Measurements from ENCODE around the gene SYNE2. TPM values are rescaled to one million over a fixed set of nuclear protein-coding genes. Genes with fewer than 3 reads are reported as not detected.
A peak's percentile ranks its signal among the peaks of the same experiment; 100 is the strongest.

The SYNE2 gene
- total RNA-seq, 1 donor from 2014 or later = 261 TPM

GRCh38 chr14:64069634-64070359, 217.0 kb downstream of the SYNE2 start:
- DNase-seq (ENCODE audit: low read depth) = peak; percentile 9

GRCh38 chr14:64074961-64075612, 222.3 kb downstream of the SYNE2 start:
- peak; percentile 83 for DNase-seq (ENCODE audit: low read depth)

- no peak for DNase-seq (ENCODE audit: low read depth)
These were observed 222.8 kb downstream of the SYNE2 start for GRCh38 chr14:64075613-64076005.

- no peak for DNase-seq (ENCODE audit: low read depth)
These were observed 227.6 kb downstream of the SYNE2 start for GRCh38 chr14:64080452-64080851.

- no peak for DNase-seq (ENCODE audit: low read depth)
These were observed 228.5 kb downstream of the SYNE2 start for GRCh38 chr14:64081174-64081746.

GRCh38 chr14:64082837-64083236, 230.0 kb downstream of the SYNE2 start:
- DNase-seq (ENCODE audit: low read depth) = peak; percentile 42

- DNase-seq (ENCODE audit: low read depth) = no peak
These were observed 235.8 kb downstream of the SYNE2 start for GRCh38 chr14:64088647-64088964.

GRCh38 chr14:64089920-64090319, 237.1 kb downstream of the SYNE2 start:
- peak; percentile 44 for DNase-seq (ENCODE audit: low read depth)

- DNase-seq (ENCODE audit: low read depth) = no peak
These were observed 238.4 kb downstream of the SYNE2 start for GRCh38 chr14:64091217-64091616.

- peak; percentile 64 for DNase-seq (ENCODE audit: low read depth)
These were observed 239.5 kb downstream of the SYNE2 start for GRCh38 chr14:64092338-64092737.

- DNase-seq (ENCODE audit: low read depth) = peak; percentile 47
These were observed 240.1 kb downstream of the SYNE2 start for GRCh38 chr14:64092940-64093339.

GRCh38 chr14:64095620-64096019, 242.8 kb downstream of the SYNE2 start:
- no peak for DNase-seq (ENCODE audit: low read depth)

DNA sequence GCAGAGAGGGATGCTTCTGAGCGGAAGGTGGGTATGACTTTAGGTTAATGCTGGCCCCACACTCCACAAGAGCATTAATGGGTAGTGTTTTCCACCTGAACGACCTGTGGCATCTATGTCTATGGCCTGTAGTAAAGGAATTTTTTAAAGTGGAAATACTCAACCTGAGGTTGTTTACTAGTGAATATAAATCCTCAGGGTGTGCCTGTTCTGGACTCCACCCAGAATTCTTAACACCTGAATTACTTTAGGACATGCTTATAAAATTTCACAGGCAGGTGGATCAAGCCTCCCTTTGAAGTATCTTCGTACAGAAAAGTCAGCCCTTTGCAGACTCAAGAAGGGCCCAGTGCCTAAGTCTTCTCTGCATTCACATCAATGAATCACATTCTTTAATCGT, 245.3 kb downstream of the SYNE2 start:
- no peak for DNase-seq (ENCODE audit: low read depth)

- DNase-seq (ENCODE audit: low read depth) = no peak
These were observed 254.6 kb downstream of the SYNE2 start for GRCh38 chr14:64107438-64107837.

DNA sequence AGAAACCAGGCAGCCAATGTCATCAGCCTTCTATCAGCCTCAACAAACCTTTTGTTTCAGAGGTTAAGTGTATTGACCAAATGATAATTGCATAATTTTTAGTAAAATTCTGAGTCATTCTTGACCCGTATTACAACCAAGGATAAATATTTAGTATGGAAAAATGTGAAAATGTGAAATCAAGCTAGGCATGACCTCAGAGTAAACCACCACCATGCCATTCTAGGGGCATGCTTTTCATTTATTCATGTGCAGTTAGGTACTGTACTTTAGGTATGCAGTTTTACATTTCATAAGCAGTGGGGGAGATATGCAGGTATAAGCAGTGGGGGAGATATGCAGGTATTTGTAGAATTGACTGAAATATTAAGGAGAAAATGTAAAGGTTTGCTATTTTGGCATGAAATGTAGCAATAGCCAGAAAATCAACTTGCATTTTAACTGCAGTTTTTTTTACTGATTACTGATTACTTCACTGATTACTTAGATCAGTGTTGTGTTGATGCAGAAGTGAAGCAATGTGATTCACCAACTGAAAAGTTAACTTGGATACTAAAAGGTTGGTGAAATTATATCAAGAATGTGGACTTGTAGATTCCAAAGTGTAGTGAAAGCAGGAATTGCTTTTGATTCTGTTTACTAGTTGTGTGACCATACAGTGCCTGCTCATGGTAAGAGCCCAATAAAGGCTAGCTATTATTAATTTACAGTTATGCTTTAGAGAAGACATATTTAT, 257.2 kb downstream of the SYNE2 start:
- peak; percentile 82 for DNase-seq (ENCODE audit: low read depth)

DNA sequence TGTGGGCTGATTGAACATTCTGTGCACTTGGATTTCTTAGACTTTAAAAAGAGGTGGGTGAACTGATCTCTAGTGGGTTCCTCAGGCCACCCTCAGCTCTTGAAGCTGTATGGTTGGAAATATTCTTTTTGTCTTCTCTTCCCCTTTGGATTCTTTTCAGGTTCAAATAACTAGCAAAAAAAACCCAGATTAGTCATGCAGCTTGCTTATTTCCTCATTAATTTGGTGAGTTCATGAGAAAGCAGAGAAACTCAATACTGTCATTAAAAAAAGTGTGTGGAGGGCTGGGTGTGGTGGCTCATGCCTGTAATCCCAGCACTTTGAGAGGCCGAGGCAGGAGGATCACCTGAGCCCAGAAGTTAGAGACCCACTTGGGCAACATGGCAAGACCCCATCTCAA, 258.0 kb downstream of the SYNE2 start:
- peak; percentile 60 for DNase-seq (ENCODE audit: low read depth)

- DNase-seq (ENCODE audit: low read depth) = peak; percentile 71
These were observed 260.3 kb downstream of the SYNE2 start for GRCh38 chr14:64112867-64113678.

DNA sequence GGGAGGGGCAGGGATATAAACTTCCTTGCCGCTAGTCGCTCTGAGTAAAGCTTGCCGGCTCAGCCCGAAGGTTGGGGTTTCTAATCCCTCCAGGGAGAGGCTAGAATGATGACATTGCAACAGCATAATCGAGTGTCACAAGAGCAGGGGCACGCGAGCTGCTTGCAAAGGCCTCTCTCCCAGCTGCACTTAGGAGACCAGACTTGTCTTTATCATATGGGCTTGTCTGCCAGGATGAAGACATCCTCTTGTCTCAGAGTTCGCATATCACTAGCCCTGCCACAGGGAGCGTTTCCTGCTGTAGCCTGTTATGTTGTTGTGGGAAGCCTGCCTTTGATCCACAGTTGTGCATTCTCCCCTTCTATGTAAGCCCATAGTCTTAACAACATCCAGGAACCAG, 261.4 kb downstream of the SYNE2 start:
- DNase-seq (ENCODE audit: low read depth) = no peak

GRCh38 chr14:64114796-64115195, 262.0 kb downstream of the SYNE2 start:
- no peak for DNase-seq (ENCODE audit: low read depth)

GRCh38 chr14:64115401-64115800, 262.6 kb downstream of the SYNE2 start:
- DNase-seq (ENCODE audit: low read depth) = no peak

DNA sequence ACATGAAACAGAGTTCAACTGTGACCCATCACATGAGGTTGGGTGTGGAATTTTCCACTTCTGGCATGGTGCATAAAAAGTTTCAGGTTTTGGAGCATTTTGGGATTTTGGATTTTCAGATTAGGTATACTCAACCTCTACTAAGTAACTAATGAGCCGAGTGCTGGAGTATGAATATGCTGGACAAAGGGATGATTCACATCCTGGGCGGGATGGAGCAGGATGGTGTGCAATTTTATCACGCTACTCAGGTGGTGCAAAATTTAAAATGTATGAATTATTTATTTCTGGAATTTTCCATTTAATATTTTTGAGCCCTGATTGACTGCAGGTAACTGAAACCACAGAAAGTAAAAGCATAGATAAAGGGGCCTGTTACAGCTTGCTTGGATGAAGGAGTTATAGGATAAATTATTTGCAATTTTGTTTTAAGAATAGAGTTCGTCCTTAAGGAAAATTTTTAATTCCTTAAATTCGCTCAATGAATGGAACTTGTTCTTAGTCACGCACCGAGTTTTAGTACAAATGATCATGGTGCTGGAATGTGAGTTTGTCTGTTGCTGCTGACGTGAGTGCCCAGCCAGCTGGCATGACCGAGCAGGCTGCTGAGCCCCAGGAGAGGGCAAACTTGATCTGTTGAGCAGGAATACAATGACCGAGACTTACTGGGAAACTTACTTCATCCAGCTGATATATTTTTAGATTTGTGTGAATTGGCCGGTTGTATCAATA, 265.0 kb downstream of the SYNE2 start:
- peak; percentile 92 for DNase-seq (ENCODE audit: low read depth)

All from renal cortical epithelial cell (primary cell).